ENCODE data around the gene TST. TPM values are rescaled to one million over a fixed set of nuclear protein-coding genes. Genes with fewer than 3 reads are reported as not detected.

Gene TST
- total and polyA plus RNA-seq, 10 of the 15 experiments (the other 5 are each of a cell fraction or from before 2014, with no cell fraction given): 2.4 to 24.6 (median 10.4) TPM

GRCh38 chr22:37019309-37020191 is at the start of gene TST, which contains the start of gene MPST (continued):
- TF ChIP-seq EP300 (IDR thresholded peaks at IDR 0.05; ENCODE audit: borderline replicate concordance in 1 of 2, control insufficient read depth in 1 of 2, low read depth in 2 of 2, low read length in 2 of 2) (no peak), SMAD5 (IDR thresholded peaks at IDR 0.05; ENCODE audit: low read depth) (no peak), BACH1 (IDR thresholded peaks at IDR 0.05; ENCODE audit: borderline replicate concordance) (peak; percentile 81), POU2F2 (IDR thresholded peaks at IDR 0.05; ENCODE audit: borderline replicate concordance, low read depth, low read length) (0 out of 3 replicates have a peak, but pooled peaks have one; percentile 20), HDGF (IDR thresholded peaks at IDR 0.05) (0 out of 2 replicates have a peak, but pooled peaks have one; percentile 42), CHD1 (IDR thresholded peaks at IDR 0.05; ENCODE audit: low read depth, low read length) (peak; percentile 96), ASH2L (IDR thresholded peaks at IDR 0.05; ENCODE audit: borderline replicate concordance, low read depth) (0 out of 2 replicates have a peak, but pooled peaks have one; percentile 26), NR2F1 (conservative IDR thresholded peaks at IDR 0.05) (peak; percentile 56; the same call in 1 of the 2 replicates), JUND (IDR thresholded peaks at IDR 0.05; ENCODE audit: low read depth, low read length) (peak; percentile 95; the same call in 1 of the 2 replicates), LARP7 (IDR thresholded peaks at IDR 0.05) (peak; percentile 74), NFXL1 (IDR thresholded peaks at IDR 0.05; ENCODE audit: borderline replicate concordance) (no peak), TAF1 (IDR thresholded peaks at IDR 0.05; ENCODE audit: borderline replicate concordance, low read depth, low read length) (peak; percentile 71; the same call in 1 of the 2 replicates), CHD2 (IDR thresholded peaks at IDR 0.05; ENCODE audit: borderline replicate concordance, low read depth, low read length) (no peak)

DNA sequence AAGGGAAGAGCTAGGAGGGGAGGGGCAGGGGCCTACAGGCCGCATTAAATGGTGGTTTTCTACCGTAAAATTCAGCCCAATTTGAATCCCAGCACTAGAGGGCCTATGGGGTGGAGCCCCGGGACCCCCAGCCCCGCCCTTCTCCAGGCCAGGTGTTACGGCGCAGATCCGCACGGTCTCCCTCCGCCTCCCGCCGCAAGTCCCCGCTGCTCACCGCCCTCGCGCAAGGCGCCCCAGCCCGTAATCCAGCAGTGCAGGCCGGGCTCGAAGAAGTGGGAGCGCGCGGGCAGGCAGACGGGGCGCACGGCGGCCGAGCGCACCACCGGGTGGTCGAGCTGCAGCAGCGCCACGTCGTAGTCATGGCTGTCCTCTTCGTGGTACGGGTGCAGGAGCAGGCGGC is 49.6 kb upstream of the TST start:
- BruUV-seq (replicated peaks): no TSS peak
- 21% methylated on average over 16 of the region's 36 CpGs for WGBS (ENCODE audit: insufficient coverage, insufficient replicate concordance, low lambda C conversion rate, missing lambda C conversion rate)
- ChIA-PET CTCF (no interaction called here), SMC1A (ENCODE audit: uncharacterized antibody, unreplicated experiment) (no interaction called here), POLR2A (no interaction called here), RAD21 (ENCODE audit: unreplicated experiment) (no interaction called here)
- H4K20me1 ChIP-seq (ENCODE audit: control insufficient read depth, insufficient read depth): no peaks in the 10 kb centered on the region
- H3K36me3 ChIP-seq (ENCODE audit: control insufficient read depth in 2 of 2, insufficient read depth in 2 of 2, low read length in 1 of 2): no peaks in the 10 kb centered on the region
- ATAC-seq (no peak; the same call in 2 of the 3 replicates), DNase-seq (ENCODE audit: low read depth, low spot score) (no peak), FAIRE-seq (no peak)
- peaks cover 3 to 5% of the 10 kb centered on the region in 2 experiments; a peak in 3 of 4 replicates for H3K27me3 ChIP-seq (replicated peaks in 1 of 2; ENCODE audit: control insufficient read depth in 2 of 2, insufficient read depth in 2 of 2, low read length in 1 of 2)
- H3K79me2 ChIP-seq (ENCODE audit: control insufficient read depth, insufficient read depth, low read length): no peaks in the 10 kb centered on the region
- no peaks in the 10 kb centered on the region for H3K9me3 ChIP-seq (replicated peaks; ENCODE audit: control insufficient read depth, insufficient read depth, low read length)
- H3K4me1 ChIP-seq (ENCODE audit: control insufficient read depth, insufficient read depth, low read length): no peaks in the 10 kb centered on the region
- no peak overlapping the region for H2AFZ ChIP-seq (ENCODE audit: control insufficient read depth, low read depth, low read length)
- no peak overlapping the region for H3K9ac ChIP-seq (ENCODE audit: control insufficient read depth, insufficient read depth, low read length)
- no peak overlapping the region for H3K4me2 ChIP-seq (ENCODE audit: control insufficient read depth, insufficient read depth)
- intact Hi-C loops (cut with micrococcal nuclease; ENCODE audit: unreplicated experiment) (no loop called here), in situ Hi-C loops (cut with MboI) (no loop called here)
- H3K4me3 ChIP-seq: no peak overlapping the region
- H3K27ac ChIP-seq (ENCODE audit: control insufficient read depth, insufficient read depth): no peak overlapping the region
- no peak for TF ChIP-seq FOS (IDR thresholded peaks at IDR 0.05; ENCODE audit: borderline replicate concordance, extremely low read depth, insufficient read length)
- TF ChIP-seq SMC3 (IDR thresholded peaks at IDR 0.05; ENCODE audit: borderline replicate concordance, low read length): no peak
- no peak for TF ChIP-seq ZNF687 (IDR thresholded peaks at IDR 0.05)
- no peak for TF ChIP-seq ATF2 (IDR thresholded peaks at IDR 0.05; ENCODE audit: low read length)
- TF ChIP-seq IKZF1 (conservative IDR thresholded peaks at IDR 0.05): no peak
- TF ChIP-seq DPF2 (IDR thresholded peaks at IDR 0.05): no peak
